ENCODE measurements around the gene PCNX2. TPM values are rescaled to one million over a fixed set of nuclear protein-coding genes. Genes with fewer than 3 reads are reported as not detected.
A peak's percentile ranks its signal among the peaks of the same experiment; 100 is the strongest.

PCNX2 gene
- total and polyA plus RNA-seq, 10 of the 15 experiments (the other 5 are each of a cell fraction or from before 2014, with no cell fraction given) = 2.1 to 16.4 (median 8.1) TPM

DNA sequence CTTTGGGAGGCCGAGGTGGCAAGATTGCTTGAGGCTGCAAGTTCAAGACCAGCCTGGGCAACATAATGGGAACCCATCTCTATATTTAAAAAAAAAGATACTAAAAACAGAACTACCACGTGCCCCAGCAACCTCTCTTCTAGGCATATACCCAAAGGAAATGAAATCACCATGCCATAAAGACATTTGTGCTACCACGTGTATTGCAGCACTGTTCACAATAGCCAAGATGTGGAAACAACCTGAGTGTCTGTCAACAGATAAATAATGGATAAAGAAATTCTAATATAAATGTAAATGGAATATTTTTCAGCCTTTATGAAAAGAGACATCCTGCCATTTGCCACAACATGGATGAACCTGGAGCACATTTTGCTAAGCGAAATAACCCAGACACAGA is 128.6 kb downstream of the PCNX2 start:
- Histone ChIP-seq H3K4me2 (ENCODE audit: control insufficient read depth, insufficient read depth) (no peak overlapping the region), H4K20me1 (ENCODE audit: control insufficient read depth, insufficient read depth) (no peaks in the 10 kb centered on the region), H3K9me3 (replicated peaks; ENCODE audit: control insufficient read depth, insufficient read depth, low read length) (peaks cover 2% of the 10 kb centered on the region; the same call in 1 of the 3 replicates), H2AFZ (ENCODE audit: control insufficient read depth, low read depth, low read length) (no peak overlapping the region), H3K36me3 (ENCODE audit: control insufficient read depth in 2 of 2, insufficient read depth in 2 of 2, low read length in 1 of 2) (no peaks in the 10 kb centered on the region), H3K79me2 (ENCODE audit: control insufficient read depth, insufficient read depth, low read length) (no peaks in the 10 kb centered on the region), H3K9ac (ENCODE audit: control insufficient read depth, insufficient read depth, low read length) (no peak overlapping the region), H3K4me3 (no peak overlapping the region), H3K27me3 (replicated peaks in 1 of 2; ENCODE audit: control insufficient read depth in 2 of 2, insufficient read depth in 2 of 2, low read length in 1 of 2) (no peaks in the 10 kb centered on the region), H3K4me1 (ENCODE audit: control insufficient read depth, insufficient read depth, low read length) (no peaks in the 10 kb centered on the region), H3K27ac (ENCODE audit: control insufficient read depth, insufficient read depth) (no peak overlapping the region)
- in situ Hi-C loops (cut with MboI) (no loop called here), intact Hi-C loops (cut with micrococcal nuclease; ENCODE audit: unreplicated experiment) (no loop called here)
- RAD21 ChIA-PET (ENCODE audit: unreplicated experiment) = no interaction called here
- POLR2A ChIA-PET = no interaction called here
- BruUV-seq (replicated peaks) = no TSS peak
- CTCF ChIA-PET = no interaction called here
- TF ChIP-seq RELA (IDR thresholded peaks at IDR 0.05; ENCODE audit: borderline replicate concordance, partially characterized antibody) = no peak
- SMC1A ChIA-PET (ENCODE audit: uncharacterized antibody, unreplicated experiment) = no interaction called here
- no peak for DNase-seq (ENCODE audit: low read depth, low spot score)
- no peak for ATAC-seq
- 61% methylated on average over 4 of the region's 4 CpGs for WGBS (ENCODE audit: insufficient coverage, insufficient replicate concordance, low lambda C conversion rate, missing lambda C conversion rate)
- peak; percentile 31 for FAIRE-seq

DNA sequence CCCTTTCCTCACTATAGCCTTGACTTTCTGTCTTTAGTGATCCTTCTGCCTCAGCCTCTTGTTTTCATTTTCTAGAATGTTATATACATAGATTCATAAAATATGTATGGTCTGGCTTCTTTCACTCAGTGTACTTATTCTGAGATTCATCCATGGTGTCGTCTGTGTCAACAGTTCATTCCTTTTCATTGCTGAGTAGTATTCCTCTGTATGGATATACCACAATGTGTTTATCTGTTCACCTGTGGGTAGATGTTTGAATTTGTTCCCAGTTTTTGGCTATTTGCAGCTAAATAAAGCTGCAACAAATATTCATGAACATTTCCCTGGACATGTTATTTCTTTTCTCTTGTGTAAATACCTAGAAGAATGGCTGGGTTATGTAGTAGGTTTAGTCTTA is 131.8 kb downstream of the PCNX2 start:
- ChIA-PET CTCF (no interaction called here), SMC1A (ENCODE audit: uncharacterized antibody, unreplicated experiment) (no interaction called here), POLR2A (no interaction called here), RAD21 (ENCODE audit: unreplicated experiment) (no interaction called here)
- no peak for FAIRE-seq
- Histone ChIP-seq H2AFZ (ENCODE audit: control insufficient read depth, low read depth, low read length) (no peak overlapping the region), H4K20me1 (ENCODE audit: control insufficient read depth, insufficient read depth) (no peaks in the 10 kb centered on the region), H3K4me1 (ENCODE audit: control insufficient read depth, insufficient read depth, low read length) (no peaks in the 10 kb centered on the region), H3K4me2 (ENCODE audit: control insufficient read depth, insufficient read depth) (no peak overlapping the region), H3K27ac (ENCODE audit: control insufficient read depth, insufficient read depth) (no peak overlapping the region), H3K27me3 (replicated peaks in 1 of 2; ENCODE audit: control insufficient read depth in 2 of 2, insufficient read depth in 2 of 2, low read length in 1 of 2) (no peaks in the 10 kb centered on the region), H3K79me2 (ENCODE audit: control insufficient read depth, insufficient read depth, low read length) (no peaks in the 10 kb centered on the region), H3K9me3 (replicated peaks; ENCODE audit: control insufficient read depth, insufficient read depth, low read length) (peaks cover 2% of the 10 kb centered on the region; the same call in 1 of the 3 replicates), H3K4me3 (no peak overlapping the region), H3K36me3 (ENCODE audit: control insufficient read depth in 2 of 2, insufficient read depth in 2 of 2, low read length in 1 of 2) (no peaks in the 10 kb centered on the region), H3K9ac (ENCODE audit: control insufficient read depth, insufficient read depth, low read length) (no peak overlapping the region)
- no TSS peak for BruUV-seq (replicated peaks)
- in situ Hi-C loops (cut with MboI) (no loop called here), intact Hi-C loops (cut with micrococcal nuclease; ENCODE audit: unreplicated experiment) (no loop called here)
- WGBS (ENCODE audit: insufficient coverage, insufficient replicate concordance, low lambda C conversion rate, missing lambda C conversion rate) = 95% methylated on average over 1 of the region's 1 CpG
- ATAC-seq = no peak
- no peak for DNase-seq (ENCODE audit: low read depth, low spot score)
- TF ChIP-seq MXI1 (IDR thresholded peaks at IDR 0.05; ENCODE audit: low read depth, low read length) (no peak), RUNX3 (IDR thresholded peaks at IDR 0.05; ENCODE audit: low read length) (no peak), ZNF274 (IDR thresholded peaks at IDR 0.05; ENCODE audit: insufficient read depth, insufficient read length) (no peak), SMC3 (IDR thresholded peaks at IDR 0.05; ENCODE audit: borderline replicate concordance, low read length) (no peak), BACH1 (IDR thresholded peaks at IDR 0.05; ENCODE audit: borderline replicate concordance) (no peak)
- TF ChIP-seq, protein P1, sequence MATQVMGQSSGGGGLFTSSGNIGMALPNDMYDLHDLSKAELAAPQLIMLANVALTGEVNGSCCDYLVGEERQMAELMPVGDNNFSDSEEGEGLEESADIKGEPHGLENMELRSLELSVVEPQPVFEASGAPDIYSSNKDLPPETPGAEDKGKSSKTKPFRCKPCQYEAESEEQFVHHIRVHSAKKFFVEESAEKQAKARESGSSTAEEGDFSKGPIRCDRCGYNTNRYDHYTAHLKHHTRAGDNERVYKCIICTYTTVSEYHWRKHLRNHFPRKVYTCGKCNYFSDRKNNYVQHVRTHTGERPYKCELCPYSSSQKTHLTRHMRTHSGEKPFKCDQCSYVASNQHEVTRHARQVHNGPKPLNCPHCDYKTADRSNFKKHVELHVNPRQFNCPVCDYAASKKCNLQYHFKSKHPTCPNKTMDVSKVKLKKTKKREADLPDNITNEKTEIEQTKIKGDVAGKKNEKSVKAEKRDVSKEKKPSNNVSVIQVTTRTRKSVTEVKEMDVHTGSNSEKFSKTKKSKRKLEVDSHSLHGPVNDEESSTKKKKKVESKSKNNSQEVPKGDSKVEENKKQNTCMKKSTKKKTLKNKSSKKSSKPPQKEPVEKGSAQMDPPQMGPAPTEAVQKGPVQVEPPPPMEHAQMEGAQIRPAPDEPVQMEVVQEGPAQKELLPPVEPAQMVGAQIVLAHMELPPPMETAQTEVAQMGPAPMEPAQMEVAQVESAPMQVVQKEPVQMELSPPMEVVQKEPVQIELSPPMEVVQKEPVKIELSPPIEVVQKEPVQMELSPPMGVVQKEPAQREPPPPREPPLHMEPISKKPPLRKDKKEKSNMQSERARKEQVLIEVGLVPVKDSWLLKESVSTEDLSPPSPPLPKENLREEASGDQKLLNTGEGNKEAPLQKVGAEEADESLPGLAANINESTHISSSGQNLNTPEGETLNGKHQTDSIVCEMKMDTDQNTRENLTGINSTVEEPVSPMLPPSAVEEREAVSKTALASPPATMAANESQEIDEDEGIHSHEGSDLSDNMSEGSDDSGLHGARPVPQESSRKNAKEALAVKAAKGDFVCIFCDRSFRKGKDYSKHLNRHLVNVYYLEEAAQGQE (IDR thresholded peaks at IDR 0.05; ENCODE audit: low read depth, low read length) = no peak
- TF ChIP-seq, protein P2, sequence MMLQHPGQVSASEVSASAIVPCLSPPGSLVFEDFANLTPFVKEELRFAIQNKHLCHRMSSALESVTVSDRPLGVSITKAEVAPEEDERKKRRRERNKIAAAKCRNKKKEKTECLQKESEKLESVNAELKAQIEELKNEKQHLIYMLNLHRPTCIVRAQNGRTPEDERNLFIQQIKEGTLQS (IDR thresholded peaks at IDR 0.05; ENCODE audit: borderline replicate concordance, extremely low read depth, low read depth, low read length) = no peak
- TF ChIP-seq, protein P3, sequence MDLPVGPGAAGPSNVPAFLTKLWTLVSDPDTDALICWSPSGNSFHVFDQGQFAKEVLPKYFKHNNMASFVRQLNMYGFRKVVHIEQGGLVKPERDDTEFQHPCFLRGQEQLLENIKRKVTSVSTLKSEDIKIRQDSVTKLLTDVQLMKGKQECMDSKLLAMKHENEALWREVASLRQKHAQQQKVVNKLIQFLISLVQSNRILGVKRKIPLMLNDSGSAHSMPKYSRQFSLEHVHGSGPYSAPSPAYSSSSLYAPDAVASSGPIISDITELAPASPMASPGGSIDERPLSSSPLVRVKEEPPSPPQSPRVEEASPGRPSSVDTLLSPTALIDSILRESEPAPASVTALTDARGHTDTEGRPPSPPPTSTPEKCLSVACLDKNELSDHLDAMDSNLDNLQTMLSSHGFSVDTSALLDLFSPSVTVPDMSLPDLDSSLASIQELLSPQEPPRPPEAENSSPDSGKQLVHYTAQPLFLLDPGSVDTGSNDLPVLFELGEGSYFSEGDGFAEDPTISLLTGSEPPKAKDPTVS (IDR thresholded peaks at IDR 0.05; ENCODE audit: low read depth, low read length) = no peak

Measured in GM12878 (cell line).